Measurements from ENCODE around the gene FCN2.

The FCN2 gene

DNA sequence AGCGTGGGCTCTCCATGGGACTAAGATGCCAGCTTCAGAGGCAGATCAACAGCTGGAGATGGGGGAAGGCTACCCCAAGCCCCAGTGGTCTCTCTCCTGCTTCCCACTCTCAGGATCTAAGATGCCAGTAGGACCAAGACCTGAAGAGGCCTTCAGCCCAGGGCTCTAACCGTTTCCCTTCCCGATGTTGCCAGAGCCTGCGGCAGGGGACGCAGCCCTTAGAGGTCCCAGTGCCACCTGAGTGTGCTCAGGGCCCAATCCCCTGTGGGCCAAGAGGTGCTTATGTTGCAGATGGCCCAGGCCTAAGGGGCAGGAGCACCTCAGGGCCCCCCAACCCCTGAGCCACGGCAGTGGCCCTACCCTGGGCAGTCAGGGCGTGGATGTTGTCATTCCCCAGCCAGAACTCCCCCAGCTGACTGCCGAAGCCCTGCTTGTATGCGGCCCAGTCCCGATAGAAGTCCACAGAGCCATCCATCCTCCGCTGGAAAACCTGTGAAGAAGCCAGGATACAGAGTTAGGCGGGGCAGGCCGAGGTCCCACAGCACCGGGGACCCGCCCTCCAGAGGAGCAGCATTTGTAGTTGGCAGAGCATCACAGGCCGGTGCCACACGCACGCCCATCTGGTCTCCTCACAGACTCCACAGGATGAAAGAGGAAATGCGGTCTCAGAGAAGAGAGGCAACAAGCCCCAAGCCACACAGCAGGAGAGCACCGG is 31.7 kb downstream of the FCN2 start:
- no peak for DNase-seq (ENCODE audit: low spot score)

DNA sequence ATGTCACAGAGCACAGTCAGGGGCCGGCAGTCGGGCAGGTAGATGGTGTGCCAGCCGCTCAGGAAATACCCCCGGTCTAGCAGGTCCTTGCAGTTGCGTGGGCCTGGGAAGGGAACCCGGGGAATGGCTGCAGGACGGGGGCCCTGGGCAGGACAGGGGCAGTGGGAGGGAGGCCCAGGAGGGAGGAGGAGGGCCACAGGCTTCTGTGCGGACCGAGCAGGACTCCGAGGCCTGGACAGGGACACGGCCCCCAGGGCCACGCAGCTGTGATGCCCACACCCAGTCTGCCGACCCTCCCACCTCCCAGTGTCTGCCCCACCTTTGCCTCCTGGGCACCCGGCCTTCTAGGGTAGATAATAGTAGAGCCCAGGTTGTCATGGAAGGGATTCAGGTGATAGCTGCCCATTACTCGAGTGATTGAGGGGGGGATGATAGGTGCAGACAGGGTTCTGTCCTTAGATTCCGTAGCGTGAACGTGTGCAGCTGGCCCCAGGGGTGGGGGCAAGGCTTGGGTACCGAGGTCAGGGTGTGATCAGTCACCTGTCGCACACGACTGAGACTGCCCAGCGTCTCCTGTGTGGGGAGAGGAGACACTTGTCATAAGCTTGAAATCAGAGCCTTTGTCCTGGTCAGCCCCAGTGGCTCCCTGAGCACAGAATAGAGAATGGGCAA is 32.6 kb downstream of the FCN2 start:
- no peak for DNase-seq (ENCODE audit: low spot score)

- no peak for DNase-seq (ENCODE audit: low spot score)
Measured at GRCh38 chr9:134913713-134914500, 33.3 kb downstream of the FCN2 start.

DNA sequence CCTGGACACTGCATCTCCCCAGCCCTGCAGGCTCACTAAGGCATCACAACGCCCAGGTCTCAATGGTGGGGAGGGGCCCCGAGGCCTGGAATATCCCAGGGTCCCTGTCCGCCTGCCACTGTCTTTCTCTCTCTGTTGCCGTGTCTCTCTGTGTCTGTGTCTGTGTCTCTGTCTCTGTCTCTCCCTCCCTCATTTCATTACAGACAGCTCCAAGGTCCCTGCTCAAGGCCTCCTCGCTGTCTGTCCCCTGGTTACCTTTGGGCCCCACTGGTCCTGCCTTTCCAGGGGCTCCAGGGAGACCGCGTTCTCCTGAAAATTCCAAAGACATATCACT is 33.9 kb downstream of the FCN2 start:
- DNase-seq (ENCODE audit: low spot score): no peak

DNA sequence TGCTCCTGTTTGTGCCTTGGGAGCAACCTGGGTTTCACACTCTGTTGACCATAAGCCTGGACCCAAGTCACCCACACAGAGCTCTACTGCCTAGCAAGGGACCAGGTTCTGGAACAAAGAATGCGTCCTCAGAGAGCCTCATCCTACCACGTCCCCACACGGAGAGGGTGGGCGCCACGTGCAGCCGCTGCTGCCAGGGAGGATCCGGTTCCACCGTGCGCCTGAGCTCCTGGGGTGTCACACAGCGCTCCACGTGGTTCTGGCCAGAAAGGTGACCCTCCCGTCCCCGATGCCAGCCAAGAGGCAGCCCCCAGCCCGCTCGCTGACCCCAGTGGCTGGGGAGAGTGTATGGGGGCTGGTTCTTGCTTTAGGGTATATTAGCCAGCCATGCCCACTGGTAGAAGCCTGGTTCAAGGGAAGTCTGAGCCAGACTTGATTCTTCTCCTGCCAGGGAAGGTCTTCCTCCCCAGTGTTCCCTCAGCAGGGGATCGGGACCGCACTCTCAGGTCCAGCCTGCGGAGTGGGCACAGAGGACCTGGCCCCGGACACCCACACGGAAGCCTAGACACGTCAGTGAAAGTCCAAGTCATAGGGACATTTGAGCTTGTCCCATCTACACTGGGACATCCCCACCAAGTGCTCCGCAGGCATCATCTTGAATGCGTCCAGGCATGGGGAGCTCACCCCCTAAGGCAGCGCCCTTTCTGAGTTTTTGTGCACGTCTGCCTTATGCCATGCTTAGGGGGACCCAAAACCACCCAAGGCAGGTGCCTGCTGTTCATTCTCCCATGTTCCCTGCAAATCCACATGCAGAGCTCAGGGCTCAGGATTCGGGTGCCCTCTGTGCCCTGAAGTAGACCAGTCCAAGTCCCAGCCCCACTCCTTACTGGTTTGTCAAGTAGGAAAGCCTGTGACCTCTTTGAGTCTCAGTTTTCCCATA is 34.7 kb downstream of the FCN2 start:
- DNase-seq (ENCODE audit: low spot score): no peak

DNA sequence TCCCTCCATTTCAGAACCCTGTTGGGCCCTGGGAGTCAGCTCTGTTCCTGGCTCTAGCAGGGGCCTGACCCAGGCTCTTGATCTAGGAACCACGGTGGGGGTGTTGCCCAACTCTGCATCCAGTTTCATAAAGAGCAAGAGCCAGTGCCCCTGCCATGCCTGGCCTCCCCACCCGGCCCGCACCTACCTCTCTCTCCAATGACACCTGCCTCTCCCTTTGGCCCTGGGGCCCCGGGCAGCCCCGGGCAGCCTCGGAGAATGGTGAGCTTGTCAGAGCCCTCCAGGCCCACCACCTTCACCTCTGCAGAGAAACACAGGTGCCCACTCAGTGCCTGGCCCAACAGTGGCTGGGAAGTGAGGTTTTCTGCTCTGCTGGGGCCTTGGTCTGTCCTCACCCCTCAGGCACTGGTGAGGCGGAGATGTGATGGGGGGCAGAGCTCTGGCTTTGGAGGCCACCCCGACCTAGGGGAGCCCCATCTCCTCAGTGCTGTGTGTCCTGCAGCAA is 35.6 kb downstream of the FCN2 start:
- no peak for DNase-seq (ENCODE audit: low spot score)

DNA sequence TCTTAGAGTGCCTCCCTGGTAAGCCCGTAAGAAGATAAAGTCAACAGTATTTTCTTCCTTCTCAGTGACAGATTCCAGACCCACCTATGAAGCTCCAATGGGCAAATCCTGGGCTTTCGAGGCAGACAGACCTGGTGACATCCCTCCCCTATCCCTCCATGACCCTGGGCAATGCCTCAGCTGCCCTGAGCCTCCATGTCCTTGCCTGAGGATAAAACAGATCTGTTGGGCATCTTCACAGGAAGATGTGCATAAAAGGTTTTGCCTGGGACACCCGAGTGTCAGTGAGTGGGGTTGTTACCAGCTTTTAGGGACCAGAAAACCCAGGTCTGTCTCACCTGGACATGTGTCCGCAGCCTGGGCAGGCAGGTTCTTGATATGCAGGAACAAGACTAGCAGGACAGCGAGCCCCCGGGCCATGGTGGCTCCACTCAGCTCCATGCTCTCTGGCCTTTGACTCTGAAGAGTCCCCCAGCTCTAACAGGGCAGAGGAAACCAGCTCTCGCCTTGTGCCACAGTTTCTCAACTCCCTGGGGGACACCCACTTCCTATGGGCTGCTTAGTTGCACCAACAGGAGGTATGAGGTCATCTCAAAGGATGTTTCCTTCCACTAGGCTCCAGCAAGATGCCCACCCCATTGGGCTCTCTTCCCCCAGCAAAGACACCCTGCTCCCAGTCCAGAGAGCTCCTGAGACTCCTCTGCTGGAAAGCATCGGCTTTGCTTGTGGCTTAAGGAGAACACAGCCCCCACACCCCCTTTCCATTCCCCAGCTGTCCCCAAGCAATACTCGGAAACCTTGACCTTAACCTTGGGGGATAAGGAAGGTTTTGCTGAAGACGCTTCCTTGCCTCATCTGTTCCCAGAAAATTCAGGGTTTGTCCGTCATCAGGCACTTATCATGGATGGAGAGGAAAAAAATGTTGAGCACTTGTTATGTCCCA is 37.1 kb downstream of the FCN2 start, which contains the start of gene FCN1:
Gene FCN1 (minus strand): TSS at position 482 of the 943 bp plus-strand sequence. CDS start 41 bp downstream, at position 441.
- no peak for DNase-seq (ENCODE audit: low spot score)

DNA sequence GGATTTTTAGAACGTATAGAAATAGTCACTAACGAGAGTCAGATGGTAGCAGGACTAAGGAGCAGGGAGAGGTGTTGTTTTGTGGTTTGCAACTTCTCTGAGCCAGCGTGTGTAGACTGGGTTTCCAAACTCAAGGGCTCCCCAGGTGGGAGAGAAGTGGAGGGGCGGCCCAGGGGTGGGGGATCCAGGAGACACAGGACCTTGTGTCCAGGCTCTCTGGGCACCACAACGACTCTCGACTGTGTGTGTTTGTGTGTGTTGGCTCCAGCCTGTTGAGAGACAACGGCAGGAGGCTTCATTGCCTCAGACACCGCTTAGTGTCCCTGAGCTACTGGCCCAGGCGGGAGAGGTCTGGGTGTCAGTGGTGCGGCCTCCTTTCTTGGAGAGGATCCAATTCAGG is 38.0 kb downstream of the FCN2 start:
- no peak for DNase-seq (ENCODE audit: low spot score)

GRCh38 chr9:134919303-134919702 is 38.7 kb downstream of the FCN2 start:
- no peak for DNase-seq (ENCODE audit: low spot score)

DNA sequence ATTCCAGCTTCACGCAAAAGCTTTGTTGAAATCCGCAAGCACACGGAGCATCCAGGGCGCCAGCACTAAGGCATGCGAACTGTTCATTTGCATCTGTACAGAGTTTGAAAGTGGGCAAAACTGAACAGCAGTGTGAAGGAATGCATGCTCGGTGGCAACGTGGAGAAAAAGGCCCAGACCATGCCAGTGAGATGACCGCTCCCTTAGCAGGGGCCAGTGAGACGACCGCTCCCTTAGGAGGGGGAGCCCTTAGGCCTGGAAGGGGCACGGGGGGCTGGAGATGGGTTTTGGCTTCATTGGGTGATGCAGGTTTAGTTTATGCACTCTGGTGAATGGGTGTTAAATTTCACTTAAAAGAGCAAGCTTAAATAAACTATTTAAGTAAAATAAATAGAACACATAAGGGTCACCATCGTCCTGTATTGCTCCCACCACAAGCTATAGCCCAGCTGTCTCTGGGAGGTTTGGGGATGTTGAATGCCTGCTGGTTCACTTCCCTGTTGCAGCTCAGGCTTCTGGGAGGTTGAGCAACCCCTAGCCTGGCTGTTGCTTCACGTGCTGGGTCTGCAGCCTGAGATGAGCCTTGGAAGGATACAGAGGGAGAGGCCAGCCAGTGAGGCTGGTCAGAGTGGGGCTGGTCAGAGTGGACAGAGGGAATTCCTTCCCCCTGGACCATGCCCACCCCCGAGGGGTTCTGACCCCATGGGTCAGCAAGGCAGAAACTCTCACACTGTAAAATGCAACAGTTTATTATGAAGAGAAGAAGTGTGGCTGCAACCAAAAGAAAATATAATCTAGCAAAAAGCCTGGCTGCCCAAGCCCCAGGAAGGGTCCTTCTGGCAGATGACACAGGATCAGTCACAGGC is 41.7 kb downstream of the FCN2 start:
- DNase-seq (ENCODE audit: low spot score): peak; percentile 6

DNA sequence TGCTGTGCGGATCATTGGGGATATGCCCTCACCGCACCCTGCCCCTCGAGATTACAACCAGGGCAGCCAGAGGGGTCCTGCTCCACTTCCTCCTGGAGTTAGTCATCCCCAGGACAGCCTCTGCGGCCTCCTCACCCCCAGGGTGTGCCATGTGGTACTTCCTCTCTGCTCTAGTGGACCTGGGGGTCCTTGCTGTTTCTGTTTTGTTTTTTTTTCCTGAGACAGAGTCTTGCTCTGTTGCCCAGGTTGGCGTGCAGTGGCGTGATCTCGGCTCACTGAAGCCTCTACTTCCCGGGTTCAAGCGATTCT is 42.3 kb downstream of the FCN2 start:
- DNase-seq (ENCODE audit: low spot score): peak; percentile 5

GRCh38 chr9:134923466-134923865 is 42.9 kb downstream of the FCN2 start:
- DNase-seq (ENCODE audit: low spot score): no peak

GRCh38 chr9:134925011-134925511 is 44.5 kb downstream of the FCN2 start:
- no peak for DNase-seq (ENCODE audit: low spot score)

DNA sequence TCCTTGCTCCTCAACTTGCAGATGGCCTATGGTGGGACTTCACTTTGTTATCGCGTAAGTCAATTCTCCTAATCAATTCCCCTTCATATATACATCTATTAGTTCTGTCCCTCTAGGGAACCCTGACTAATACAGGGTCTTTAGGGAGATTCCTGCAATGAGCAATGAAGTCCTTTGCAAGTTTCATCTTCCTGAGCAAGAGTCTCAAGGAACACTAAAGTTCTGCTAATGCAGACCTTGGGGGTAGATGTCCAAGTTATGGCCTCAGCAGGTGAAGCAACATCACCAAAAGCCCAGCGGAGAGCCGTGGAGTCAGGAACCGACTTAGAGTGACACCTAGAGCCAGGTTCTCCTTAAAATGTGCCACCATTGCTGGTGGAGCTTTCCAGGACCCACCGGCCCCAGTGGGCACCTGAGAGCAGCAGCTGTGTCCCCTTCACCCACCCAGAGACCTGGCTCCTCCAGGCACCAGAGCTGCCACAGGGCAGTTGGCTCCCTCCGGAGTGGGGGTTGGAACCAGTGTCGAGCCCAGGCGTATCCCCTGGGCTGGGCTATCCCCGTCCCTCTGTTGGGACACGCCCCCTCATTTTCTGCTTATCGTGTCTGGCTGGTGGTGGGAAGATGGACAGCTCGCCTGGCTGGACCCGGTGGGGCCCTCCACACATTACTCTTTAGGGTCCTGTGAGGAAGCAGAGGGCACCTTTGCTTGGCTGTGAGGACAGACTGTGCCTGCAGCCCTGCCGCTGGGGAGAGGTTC is 48.0 kb downstream of the FCN2 start:
- no peak for DNase-seq (ENCODE audit: low spot score)

GRCh38 chr9:134929193-134930158 is 48.9 kb downstream of the FCN2 start:
- no peak for DNase-seq (ENCODE audit: low spot score)

DNA sequence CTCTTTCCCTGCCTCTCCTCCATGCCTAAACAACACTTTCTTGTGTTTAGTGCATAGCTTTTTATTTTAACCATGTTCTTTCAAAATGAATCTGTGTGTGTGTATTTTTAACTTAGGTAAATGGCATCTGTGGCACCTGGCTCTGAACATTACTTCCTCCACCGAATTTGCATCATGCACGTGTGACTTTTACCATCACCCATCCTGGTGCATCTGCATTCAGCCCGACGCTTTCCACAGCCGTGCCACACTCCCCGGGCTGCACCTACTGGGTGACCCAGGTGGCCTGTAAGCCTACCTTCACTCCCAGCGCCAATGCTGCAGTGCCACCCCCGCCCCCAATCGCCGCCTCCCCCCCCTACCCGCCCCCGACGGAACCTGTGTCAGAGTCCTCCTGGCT is 49.8 kb downstream of the FCN2 start:
- DNase-seq (ENCODE audit: low spot score): no peak

DNA sequence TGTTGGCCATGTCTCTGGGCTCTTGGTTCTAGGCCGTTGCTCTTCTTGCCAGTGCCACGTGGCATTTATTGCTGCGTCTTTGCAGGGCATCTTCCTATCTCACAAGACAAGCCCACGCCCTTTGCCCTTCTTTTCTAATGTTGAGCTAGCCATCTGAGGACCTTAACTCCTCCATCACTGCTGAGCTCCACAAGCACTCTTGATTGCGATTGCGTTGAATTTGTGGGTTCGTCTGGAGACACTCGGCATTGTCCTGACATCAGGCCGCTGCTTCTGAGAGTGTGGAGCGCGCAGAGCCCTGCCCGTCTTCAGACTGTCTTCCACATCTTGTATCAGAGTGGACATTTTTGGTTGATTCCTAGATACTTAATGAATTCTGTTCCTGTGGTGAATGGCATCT is 51.6 kb downstream of the FCN2 start:
- no peak for DNase-seq (ENCODE audit: low spot score)

GRCh38 chr9:134932606-134933005 is 52.0 kb downstream of the FCN2 start:
- DNase-seq (ENCODE audit: low spot score): no peak
